ENCODE data around the gene KIZ. TPM values are rescaled to one million over a fixed set of nuclear protein-coding genes. Genes with fewer than 3 reads are reported as not detected.

The KIZ gene, protein sequence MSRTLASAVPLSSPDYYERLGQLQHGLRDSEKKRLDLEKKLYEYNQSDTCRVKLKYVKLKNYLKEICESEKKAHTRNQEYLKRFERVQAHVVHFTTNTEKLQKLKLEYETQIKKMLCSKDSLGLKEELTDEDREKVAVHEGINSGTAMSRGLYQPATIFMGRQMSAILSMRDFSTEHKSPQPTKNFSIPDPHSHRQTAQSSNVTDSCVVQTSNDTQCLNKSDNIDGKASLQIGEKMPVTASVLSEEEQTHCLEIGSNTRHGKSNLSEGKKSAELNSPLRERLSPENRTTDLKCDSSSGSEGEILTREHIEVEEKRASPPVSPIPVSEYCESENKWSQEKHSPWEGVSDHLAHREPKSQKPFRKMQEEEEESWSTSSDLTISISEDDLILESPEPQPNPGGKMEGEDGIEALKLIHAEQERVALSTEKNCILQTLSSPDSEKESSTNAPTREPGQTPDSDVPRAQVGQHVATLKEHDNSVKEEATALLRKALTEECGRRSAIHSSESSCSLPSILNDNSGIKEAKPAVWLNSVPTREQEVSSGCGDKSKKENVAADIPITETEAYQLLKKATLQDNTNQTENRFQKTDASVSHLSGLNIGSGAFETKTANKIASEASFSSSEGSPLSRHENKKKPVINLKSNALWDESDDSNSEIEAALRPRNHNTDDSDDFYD
- 10 to 100 TPM; 13.2 to 15.2 TPM for total RNA-seq

DNA sequence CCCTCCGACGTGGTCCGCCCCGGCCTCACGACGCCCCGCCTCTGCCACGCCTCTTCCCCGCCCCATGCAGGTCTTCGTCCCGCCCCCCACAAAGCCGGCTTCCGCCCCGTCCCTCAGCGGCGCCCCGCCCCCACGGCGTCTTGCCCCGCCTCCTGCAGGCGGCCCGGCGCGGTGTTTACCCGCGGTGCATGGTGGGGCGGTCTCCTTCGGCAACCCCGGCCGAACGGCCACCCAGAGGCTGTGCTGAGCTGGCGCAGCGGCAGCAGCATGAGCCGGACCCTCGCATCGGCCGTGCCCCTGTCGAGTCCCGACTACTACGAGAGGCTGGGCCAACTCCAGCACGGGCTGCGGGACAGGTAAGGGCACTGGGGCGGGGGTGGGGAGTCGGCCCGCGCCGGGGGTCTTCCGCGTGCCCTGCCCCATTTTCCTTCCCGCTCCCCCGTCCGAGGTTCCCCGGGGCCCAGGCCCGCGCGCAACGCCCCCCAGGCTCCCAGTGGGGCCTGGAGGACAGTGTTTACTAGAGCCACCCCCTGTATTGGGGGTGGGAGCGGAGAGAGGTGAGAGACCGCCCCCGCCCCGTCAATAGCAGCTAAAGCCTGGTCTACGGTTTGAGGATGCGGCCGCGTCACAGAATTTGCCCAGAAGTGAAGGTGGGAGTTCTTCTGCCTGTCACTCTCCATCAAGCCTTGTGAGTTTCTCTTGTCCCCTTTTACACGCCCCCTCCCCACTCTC is at the start of gene KIZ:
Gene KIZ, plus strand, starts transcription at position 234 of the 732 bp plus-strand sequence. Its CDS starts 34 bp downstream, at position 268.
- ATAC-seq (peak; percentile 97), DNase-seq (peak; percentile 99)
- intact Hi-C loops (cut with DNase I, micrococcal nuclease): loop anchor here (1.0 to 5.0 kb wide), 7 partner anchors 25 to 1074 kb away; partner anchors contain the start of genes XRN2 (in 2 of the 2), CFAP61 (in 1 of the 2), CRNKL1 (in 1 of the 2) and RALGAPA2 (in 1 of the 2)
- CTCF ChIA-PET: interaction anchor here (0.5 to 2.2 kb wide), 8 partner anchors 20 to 1391 kb away, joined by 3 to 8 read pairs (median 4); partner anchors contain the start of gene LINC00237
- Mint-ChIP-seq H3K36me3 (ENCODE audit: low read depth) (peaks cover 4% of the 10 kb centered on the region), H3K9me3 (ENCODE audit: low read depth) (no peaks in the 10 kb centered on the region), H3K27me3 (no peaks in the 10 kb centered on the region), H3K27ac (peak within 1 kb of the TSS; percentile 86), H3K4me1 (peaks cover 18% of the 10 kb centered on the region), H3K4me3 (peak within 1 kb of the TSS; percentile 95)
- POLR2A ChIA-PET: interaction anchor here (0.7 kb wide), 2 partner anchors 9 to 25 kb away, joined by 3 read pairs; no protein-coding TSS in a partner anchor

DNA sequence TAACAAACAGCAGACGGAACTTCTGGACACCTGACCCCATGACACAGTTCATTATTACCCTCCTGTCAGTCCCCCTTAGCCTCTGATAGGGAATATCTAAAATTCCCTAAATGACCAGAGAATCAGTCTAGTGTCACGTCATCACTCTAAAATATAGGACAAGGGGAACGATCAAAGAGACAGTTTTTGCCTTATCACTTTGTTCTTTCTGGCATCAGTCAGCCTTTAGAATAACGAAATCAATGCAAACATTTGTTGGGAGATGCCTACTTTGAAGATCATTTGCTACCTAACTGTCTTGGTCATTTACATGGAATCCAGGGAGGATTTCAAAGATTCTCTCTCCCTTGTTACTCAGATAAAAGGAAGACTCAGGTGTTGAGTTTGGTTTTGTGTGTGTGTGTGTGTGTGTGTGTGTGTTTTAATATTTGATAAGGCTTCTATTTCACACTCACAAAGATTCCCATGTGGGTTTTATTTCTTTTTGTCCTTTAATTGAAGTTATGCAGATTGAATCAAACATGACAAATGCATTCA is 48.0 kb upstream of the KIZ start:
- no peak for DNase-seq
- ChIA-PET POLR2A (no interaction called here), CTCF (no interaction called here)
- H3K4me1 Mint-ChIP-seq: no peaks in the 10 kb centered on the region
- no peak for ATAC-seq
- no peaks in the 10 kb centered on the region for H3K9me3 Mint-ChIP-seq (ENCODE audit: low read depth)
- intact Hi-C loops (cut with DNase I, micrococcal nuclease): no loop called here
- H3K27ac Mint-ChIP-seq: no peak overlapping the region
- H3K36me3 Mint-ChIP-seq (ENCODE audit: low read depth): no peaks in the 10 kb centered on the region
- no peak overlapping the region for H3K4me3 Mint-ChIP-seq
- peaks cover 33% of the 10 kb centered on the region for H3K27me3 Mint-ChIP-seq

DNA sequence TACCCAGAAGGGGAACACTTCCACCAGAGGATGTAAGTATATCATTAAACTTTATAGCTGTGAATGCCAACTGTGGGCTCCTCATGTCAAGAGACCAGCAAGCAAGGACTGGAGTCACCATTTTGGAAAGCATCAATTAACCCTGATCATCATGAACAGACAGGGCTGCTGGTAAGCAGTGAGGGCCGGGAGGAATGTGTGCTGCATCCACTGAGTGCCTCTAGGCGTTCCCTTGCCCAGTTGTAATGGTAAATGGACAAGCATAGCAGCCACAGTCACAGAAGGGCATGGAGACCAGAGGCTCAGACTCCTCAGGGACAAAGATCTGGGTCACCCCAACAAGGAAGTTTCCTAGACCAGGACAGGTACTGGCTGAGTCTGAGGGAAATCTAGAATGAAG is 43.3 kb upstream of the KIZ start:
- no peaks in the 10 kb centered on the region for H3K9me3 Mint-ChIP-seq (ENCODE audit: low read depth)
- no peak overlapping the region for H3K4me3 Mint-ChIP-seq
- CTCF ChIA-PET: interaction anchor here (1.1 kb wide), 1 partner anchor 9 kb away, joined by 3 read pairs; no protein-coding TSS in a partner anchor

DNA sequence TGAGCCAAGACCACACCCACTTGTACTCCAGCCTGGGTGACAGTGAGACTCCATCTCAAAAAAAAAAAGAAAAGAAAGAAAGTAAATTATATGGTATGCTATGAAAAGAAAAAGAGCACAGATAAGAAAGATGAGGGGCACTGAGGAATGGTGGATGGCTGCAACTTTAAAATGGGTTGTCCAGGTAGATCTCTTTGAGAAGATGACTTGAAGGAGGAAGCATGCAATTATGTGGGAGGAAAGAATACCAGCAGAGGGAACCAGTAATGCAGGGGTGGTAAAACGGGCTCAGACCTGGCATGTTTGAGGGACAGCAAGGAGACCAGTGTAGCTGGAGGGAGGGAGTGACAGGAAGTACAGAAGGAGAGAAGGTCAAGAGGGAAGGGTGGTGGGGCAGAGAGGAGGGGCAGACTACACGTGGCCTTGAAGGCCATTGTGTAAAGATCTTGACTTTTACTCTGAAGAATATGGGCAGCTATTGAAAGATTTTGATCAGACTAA is 42.0 kb upstream of the KIZ start:
- intact Hi-C loops (cut with DNase I, micrococcal nuclease): no loop called here
- POLR2A ChIA-PET: no interaction called here
- ATAC-seq (no peak), DNase-seq (no peak)
- no peak overlapping the region for H3K4me3 Mint-ChIP-seq
- H3K9me3 Mint-ChIP-seq (ENCODE audit: low read depth): no peaks in the 10 kb centered on the region
- H3K27ac Mint-ChIP-seq: no peak overlapping the region
- CTCF ChIA-PET: no interaction called here
- no peaks in the 10 kb centered on the region for H3K4me1 Mint-ChIP-seq
- H3K36me3 Mint-ChIP-seq (ENCODE audit: low read depth): no peaks in the 10 kb centered on the region
- peaks cover 40% of the 10 kb centered on the region for H3K27me3 Mint-ChIP-seq

More for the DNA sequence above, 43.3 kb upstream of the KIZ start:
- ATAC-seq (no peak), DNase-seq (no peak)
- POLR2A ChIA-PET: no interaction called here
- no peak overlapping the region for H3K27ac Mint-ChIP-seq
- intact Hi-C loops (cut with DNase I, micrococcal nuclease): no loop called here
- peaks cover 44% of the 10 kb centered on the region for H3K27me3 Mint-ChIP-seq
- no peaks in the 10 kb centered on the region for H3K4me1 Mint-ChIP-seq
- H3K36me3 Mint-ChIP-seq (ENCODE audit: low read depth): no peaks in the 10 kb centered on the region

DNA sequence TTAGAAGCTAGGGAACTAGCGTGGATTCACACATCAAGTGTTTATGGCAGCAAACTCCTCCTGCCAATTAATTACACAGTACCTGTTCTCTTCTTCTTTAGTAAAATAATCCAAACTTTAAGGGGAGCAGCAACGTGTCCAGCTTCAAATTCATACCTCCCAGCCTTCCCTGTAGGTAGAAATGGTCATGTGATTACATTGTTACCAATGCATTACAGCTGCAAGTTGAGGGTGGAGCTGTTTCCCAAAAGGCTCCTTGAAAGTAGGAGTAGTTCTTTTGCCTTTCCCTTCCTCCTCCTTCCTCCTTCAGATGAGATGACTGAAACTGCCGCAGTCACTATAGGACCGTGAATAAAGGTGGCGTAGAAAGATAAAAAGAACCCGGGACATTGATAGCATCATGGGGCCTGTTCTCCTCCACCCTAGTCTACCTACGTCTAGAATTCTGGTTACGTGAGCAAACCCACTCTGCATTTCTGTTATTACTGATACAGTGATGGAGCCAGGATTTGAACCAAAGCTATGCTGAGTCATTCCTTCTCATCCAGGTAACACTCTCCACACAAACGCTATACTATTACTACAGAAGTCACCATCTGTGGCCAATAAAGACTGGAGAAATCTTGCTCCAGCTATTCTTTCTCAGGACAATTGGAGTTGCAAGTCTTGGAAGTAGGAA is 37.9 kb upstream of the KIZ start:
- Mint-ChIP-seq H3K36me3 (ENCODE audit: low read depth) (no peaks in the 10 kb centered on the region), H3K4me1 (no peaks in the 10 kb centered on the region), H3K4me3 (no peak overlapping the region), H3K27ac (no peak overlapping the region), H3K27me3 (peaks cover 51% of the 10 kb centered on the region), H3K9me3 (ENCODE audit: low read depth) (no peaks in the 10 kb centered on the region)
- ATAC-seq (no peak), DNase-seq (no peak)
- intact Hi-C loops (cut with DNase I, micrococcal nuclease): no loop called here
- ChIA-PET CTCF (interaction anchor here (0.6 to 0.8 kb wide), 2 partner anchors 106 to 1887 kb away, joined by 3 to 4 read pairs; no protein-coding TSS in a partner anchor), POLR2A (no interaction called here)

DNA sequence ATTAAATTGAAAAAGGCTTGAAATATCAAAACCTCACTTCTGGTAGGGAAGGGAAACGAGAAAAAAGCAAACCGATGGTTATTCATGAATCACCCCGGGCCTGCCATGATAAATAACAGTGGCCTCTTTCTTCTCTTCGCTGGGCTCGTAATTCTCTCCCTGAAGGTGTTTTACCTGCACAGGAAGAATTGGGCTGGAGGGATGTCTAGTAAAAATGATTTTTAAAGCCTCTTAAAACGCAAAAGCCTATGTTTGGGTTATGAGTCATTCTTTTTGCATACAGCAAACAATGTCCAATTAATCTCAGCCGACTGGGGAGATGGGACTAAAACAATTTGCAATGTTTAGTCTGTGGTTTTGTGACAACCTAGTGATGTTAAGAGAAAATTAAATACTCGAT is 36.5 kb upstream of the KIZ start:
- ChIA-PET CTCF (no interaction called here), POLR2A (no interaction called here)
- Mint-ChIP-seq H3K27ac (no peak overlapping the region), H3K27me3 (peaks cover 56% of the 10 kb centered on the region), H3K9me3 (ENCODE audit: low read depth) (no peaks in the 10 kb centered on the region), H3K4me3 (no peak overlapping the region), H3K36me3 (ENCODE audit: low read depth) (no peaks in the 10 kb centered on the region), H3K4me1 (no peaks in the 10 kb centered on the region)
- DNase-seq: no peak
- intact Hi-C loops (cut with DNase I, micrococcal nuclease): no loop called here
- no peak for ATAC-seq

DNA sequence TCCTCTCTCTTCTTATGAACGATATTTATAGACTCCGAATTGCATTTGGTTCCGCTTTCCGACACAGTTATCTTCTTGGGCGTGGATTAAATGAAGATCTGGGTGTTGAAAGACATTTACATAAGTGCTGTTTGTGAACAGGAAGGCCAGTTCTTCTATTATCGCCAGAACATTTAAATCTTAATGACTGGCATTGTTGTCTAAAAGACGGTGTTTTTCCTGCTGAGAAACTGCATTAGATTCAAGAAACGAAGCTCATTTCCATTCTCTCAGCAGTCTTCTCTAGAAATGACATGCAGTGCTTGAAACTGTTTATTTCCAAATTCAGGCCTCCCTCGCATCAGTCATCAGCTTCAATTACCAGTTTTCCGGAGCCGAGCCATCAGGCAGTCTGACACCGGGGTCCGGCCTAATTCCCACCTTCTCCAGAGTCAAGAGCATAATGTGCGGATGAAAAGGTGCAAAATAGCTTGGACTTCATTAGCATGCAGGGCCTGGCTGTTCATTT is 35.7 kb upstream of the KIZ start:
- intact Hi-C loops (cut with DNase I, micrococcal nuclease): no loop called here
- DNase-seq (no peak), ATAC-seq (no peak)
- H3K4me3 Mint-ChIP-seq: no peak overlapping the region
- POLR2A ChIA-PET: no interaction called here
- H3K27ac Mint-ChIP-seq: no peak overlapping the region
- CTCF ChIA-PET: no interaction called here
- no peaks in the 10 kb centered on the region for H3K4me1 Mint-ChIP-seq
- H3K9me3 Mint-ChIP-seq (ENCODE audit: low read depth): no peaks in the 10 kb centered on the region
- peaks cover 50% of the 10 kb centered on the region for H3K27me3 Mint-ChIP-seq
- no peaks in the 10 kb centered on the region for H3K36me3 Mint-ChIP-seq (ENCODE audit: low read depth)

DNA sequence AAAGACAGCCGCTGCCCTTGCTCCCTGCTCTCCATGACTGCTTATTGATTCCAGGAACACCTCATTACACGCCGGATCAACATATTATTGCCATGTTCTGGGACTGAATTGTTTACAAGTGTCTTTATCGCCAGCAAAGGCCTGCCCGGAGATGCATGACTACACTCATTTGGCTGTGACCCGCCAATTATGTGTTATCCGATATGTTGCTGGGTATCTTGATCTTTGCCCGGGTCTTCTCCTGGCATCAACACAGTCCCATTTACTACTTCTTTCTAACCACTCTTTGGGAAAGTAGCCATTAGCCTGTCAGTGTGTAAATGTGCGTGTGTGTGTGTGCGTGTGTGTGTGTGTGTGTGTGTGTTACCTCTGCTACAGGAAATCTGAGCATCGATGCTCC is 35.2 kb upstream of the KIZ start:
- intact Hi-C loops (cut with DNase I, micrococcal nuclease): no loop called here
- Mint-ChIP-seq H3K9me3 (ENCODE audit: low read depth) (no peaks in the 10 kb centered on the region), H3K4me1 (no peaks in the 10 kb centered on the region), H3K27me3 (peaks cover 51% of the 10 kb centered on the region), H3K36me3 (ENCODE audit: low read depth) (no peaks in the 10 kb centered on the region), H3K4me3 (no peak overlapping the region), H3K27ac (no peak overlapping the region)
- ChIA-PET POLR2A (no interaction called here), CTCF (interaction anchor here (1.0 kb wide), 1 partner anchor 8 kb away, joined by 3 read pairs; no protein-coding TSS in a partner anchor)
- no peak for DNase-seq
- ATAC-seq: no peak

DNA sequence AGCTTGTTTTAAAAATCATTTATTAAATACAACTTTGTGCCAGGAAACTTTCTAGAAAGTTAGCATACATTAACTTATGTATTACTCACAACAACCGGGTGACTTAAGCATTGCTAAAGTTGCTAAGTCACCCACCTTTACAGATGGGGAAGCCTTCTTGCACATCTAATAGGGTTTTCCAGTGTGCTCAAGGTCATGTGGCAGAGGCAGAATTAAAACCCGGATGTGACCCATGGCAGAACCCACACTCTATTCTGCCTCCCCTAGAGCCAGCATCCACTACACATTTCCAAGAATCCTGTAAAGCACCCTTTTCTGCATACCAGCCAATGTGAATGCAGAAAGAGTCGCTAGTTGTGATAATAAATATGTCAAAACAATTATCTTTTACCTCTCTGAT is 33.1 kb upstream of the KIZ start:
- no peaks in the 10 kb centered on the region for H3K9me3 Mint-ChIP-seq (ENCODE audit: low read depth)
- H3K4me1 Mint-ChIP-seq: no peaks in the 10 kb centered on the region
- no peak overlapping the region for H3K27ac Mint-ChIP-seq
- DNase-seq (no peak), ATAC-seq (no peak)
- H3K4me3 Mint-ChIP-seq: no peak overlapping the region
- intact Hi-C loops (cut with DNase I, micrococcal nuclease): no loop called here
- H3K36me3 Mint-ChIP-seq (ENCODE audit: low read depth): no peaks in the 10 kb centered on the region
- CTCF ChIA-PET: no interaction called here
- peaks cover 56% of the 10 kb centered on the region for H3K27me3 Mint-ChIP-seq
- POLR2A ChIA-PET: no interaction called here

DNA sequence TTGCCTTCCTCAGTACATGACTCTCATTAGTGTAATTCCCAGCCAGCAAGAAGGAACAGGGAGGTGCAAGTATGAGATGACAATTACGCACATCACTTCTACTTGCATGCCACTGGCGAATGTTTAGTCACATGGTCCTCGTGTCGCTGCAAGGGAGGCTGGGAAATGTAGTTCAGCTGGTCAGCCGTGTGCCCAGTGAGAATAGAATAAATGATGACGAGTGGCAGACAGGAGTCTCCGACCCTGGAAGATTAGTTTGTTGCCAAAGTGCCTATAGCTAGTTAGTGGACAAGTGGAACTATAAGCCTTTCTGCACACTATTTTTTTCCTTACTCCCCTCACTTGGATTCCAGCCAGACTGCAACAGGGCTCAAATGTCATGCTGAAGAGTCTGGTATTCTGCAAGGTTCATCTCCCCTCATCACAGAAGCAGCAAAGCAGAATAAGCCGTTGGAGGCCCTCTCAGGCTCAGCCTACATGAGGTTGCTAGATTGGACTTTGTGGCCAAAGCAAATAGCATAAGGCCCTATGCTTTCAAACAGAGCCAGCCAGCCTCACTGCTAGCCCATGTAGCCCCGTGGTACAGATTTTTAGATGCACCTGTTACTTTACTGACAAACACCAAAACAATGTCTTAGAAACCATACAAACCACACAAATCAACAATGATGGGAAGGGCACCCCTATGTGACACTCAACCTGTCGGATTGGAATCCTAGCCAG is 29.4 kb upstream of the KIZ start:
- Mint-ChIP-seq H3K36me3 (ENCODE audit: low read depth) (no peaks in the 10 kb centered on the region), H3K4me3 (no peak overlapping the region), H3K9me3 (ENCODE audit: low read depth) (no peaks in the 10 kb centered on the region), H3K27me3 (peaks cover 57% of the 10 kb centered on the region), H3K4me1 (peaks cover 16% of the 10 kb centered on the region), H3K27ac (no peak overlapping the region)
- POLR2A ChIA-PET: no interaction called here
- CTCF ChIA-PET: no interaction called here
- DNase-seq (peak; percentile 24), ATAC-seq (peak; percentile 53)
- intact Hi-C loops (cut with DNase I, micrococcal nuclease): no loop called here

All from activated CD4-positive, alpha-beta T cell treated with anti-CD3 and anti-CD28 coated beads for 36 hours (primary cell).